Left lung (tissue), 10 donors: ENCODE data around the gene MRPS10. TPM values are rescaled to one million over a fixed set of nuclear protein-coding genes. Genes with fewer than 3 reads are reported as not detected.

Experiments
- ATAC-seq: fragments of 200-7000 bp; cut with Tn5 transposase; one replicate; pipeline ENCODE4 v1.9.1; 2020; ENCODE audit warnings: moderate library complexity
- DNase-seq, 4 donors: peaks; one replicate each; pipeline ENCODE4 v3.0.0-alpha.2; 2013 to 2020
- H3K27ac ChIP-seq, 2 donors: fragments of 200-600 bp; sonication (generic) in 1 of 2; one replicate each; pipeline versions ENCODE4 v1.5.0 to v1.8.0; 2020 to 2021
- H3K27me3 ChIP-seq, 2 donors: fragments of 200-600 bp; sonication (generic) in 1 of 2; one replicate each; pipeline versions ENCODE4 v1.5.0 to v1.8.0; 2020 to 2021
- H3K36me3 ChIP-seq, 2 donors: fragments of 200-600 bp; sonication (generic) in 1 of 2; one replicate each; pipeline versions ENCODE4 v1.5.0 to v1.8.0; 2020 to 2021
- H3K4me1 ChIP-seq, 2 donors: fragments of 200-600 bp; one replicate each; pipeline ENCODE4 v1.8.0; 2021
- H3K4me3 ChIP-seq, 2 donors: fragments of 200-600 bp; sonication (generic) in 1 of 2; one replicate each; pipeline versions ENCODE4 v1.5.0 to v1.8.0; 2020 to 2021; ENCODE audit warnings: mild to moderate bottlenecking in 1 of 2
- H3K9me3 ChIP-seq, 2 donors: fragments of 200-600 bp; sonication (generic) in 1 of 2; one replicate each; pipeline versions ENCODE4 v1.5.0 to v1.8.0; 2020 to 2021
- CTCF ChIP-seq, 2 donors: fragments of 200-600 bp; sonication (generic) in 1 of 2; IDR thresholded peaks; one replicate each; pipeline versions ENCODE4 v1.5.0 to v1.8.0; 2021; ENCODE audit warnings: antibody characterized with exemption in 2 of 2
- intact Hi-C, 2 donors: fragments of 100-400 bp; cut with DNase I; formaldehyde crosslinking; loops; one replicate each; pipeline versions ENCODE4 v1.11.2 to v1.14.2; 2022
- polyA plus RNA-seq, 6 donors: library from polyadenylated mRNA; unstranded; fragments of 120-200 nt; gene quantifications; one replicate each; pipeline ENCODE4 v1.2.1, GENCODE V29; 2013; ENCODE audit not compliant: insufficient read length in 6 of 6
- total RNA-seq, 2 donors: library from RNA; stranded (reverse); fragmentation: NEBNext Ultra II Directional; extraction: Animal tissue kit (Norgen Biotek cat#: 25700); gene quantifications; one replicate each; pipeline ENCODE4 v1.2.1, GENCODE V29; 2021
- donor health status: DM: no; HTN: yes; CAD: no.
- donor health status: DM: no; HTN: no; CAD: no.

Gene MRPS10
- total and polyA plus RNA-seq, 8 donors = 24.5 to 36.0 (median 30.4) TPM

GRCh38 chr6:42236030-42236429 lies 18.4 kb upstream of the MRPS10 start:
- TF ChIP-seq CTCF (IDR thresholded peaks at IDR 0.05) = no peak
- no peak for ATAC-seq

GRCh38 chr6:42232035-42232434 lies 14.4 kb upstream of the MRPS10 start:
- H3K9me3 ChIP-seq = no peaks in the 10 kb centered on the region
- no peak overlapping the region for H3K4me3 ChIP-seq
- no peak for TF ChIP-seq CTCF (IDR thresholded peaks at IDR 0.05)
- ATAC-seq (no peak), DNase-seq (no peak)
- intact Hi-C loops = no loop called here
- H3K27ac ChIP-seq = no peak overlapping the region
- H3K36me3 ChIP-seq = peaks cover 0 to 43% of the 10 kb centered on the region in 2 donors
- H3K4me1 ChIP-seq = no peaks in the 10 kb centered on the region
- no peaks in the 10 kb centered on the region for H3K27me3 ChIP-seq

More at GRCh38 chr6:42236030-42236429, 18.4 kb upstream of the MRPS10 start:
- no peaks in the 10 kb centered on the region for H3K4me1 ChIP-seq
- intact Hi-C loops = no loop called here
- H3K36me3 ChIP-seq = peaks cover 0 to 40% of the 10 kb centered on the region in 2 donors
- H3K9me3 ChIP-seq = no peaks in the 10 kb centered on the region
- no peak for DNase-seq
- no peak overlapping the region for H3K27ac ChIP-seq
- H3K27me3 ChIP-seq = no peaks in the 10 kb centered on the region
- H3K4me3 ChIP-seq = no peak overlapping the region

GRCh38 chr6:42230345-42231321 lies 13.0 kb upstream of the MRPS10 start:
- Histone ChIP-seq H3K27ac (no peak overlapping the region), H3K9me3 (no peaks in the 10 kb centered on the region), H3K4me1 (no peaks in the 10 kb centered on the region), H3K36me3 (peaks cover 0 to 35% of the 10 kb centered on the region in 2 donors), H3K4me3 (no peak overlapping the region), H3K27me3 (no peaks in the 10 kb centered on the region)
- intact Hi-C loops = no loop called here
- no peak for ATAC-seq
- TF ChIP-seq CTCF (IDR thresholded peaks at IDR 0.05) = no peak
- DNase-seq = peak in 2 of 4 donors; percentile 42 to 68

GRCh38 chr6:42229506-42230119 lies 12.0 kb upstream of the MRPS10 start:
- H3K27me3 ChIP-seq = no peaks in the 10 kb centered on the region
- no peak for TF ChIP-seq CTCF (IDR thresholded peaks at IDR 0.05)
- H3K9me3 ChIP-seq = no peaks in the 10 kb centered on the region
- DNase-seq (peak in 2 of 4 donors; percentile 23 to 48), ATAC-seq (no peak)
- intact Hi-C loops = no loop called here
- no peaks in the 10 kb centered on the region for H3K4me1 ChIP-seq
- H3K36me3 ChIP-seq = peaks cover 0 to 33% of the 10 kb centered on the region in 2 donors
- H3K27ac ChIP-seq = no peak overlapping the region
- H3K4me3 ChIP-seq = no peak overlapping the region

- no peaks in the 10 kb centered on the region for H3K9me3 ChIP-seq
- intact Hi-C loops = no loop called here
- H3K4me3 ChIP-seq = no peak overlapping the region
- ATAC-seq = no peak
- no peak for TF ChIP-seq CTCF (IDR thresholded peaks at IDR 0.05)
- H3K4me1 ChIP-seq = no peaks in the 10 kb centered on the region
- H3K27me3 ChIP-seq = no peaks in the 10 kb centered on the region
- H3K27ac ChIP-seq = no peak overlapping the region
- DNase-seq = no peak
- H3K36me3 ChIP-seq = peaks cover 0 to 33% of the 10 kb centered on the region in 2 donors
Measured at GRCh38 chr6:42228305-42228704, 10.6 kb upstream of the MRPS10 start.
